ENCODE measurements around the gene MYL3. TPM values are rescaled to one million over a fixed set of nuclear protein-coding genes. Genes with fewer than 3 reads are reported as not detected.

The MYL3 gene
- total RNA-seq, 1 donor from 2014 or later, result 5.4 TPM

GRCh38 chr3:46856576-46857471 is 6.4 kb downstream of the MYL3 start:
- Mint-ChIP-seq H3K27ac (peak overlapping the region; percentile 59), H3K27me3 (peaks cover 4% of the 10 kb centered on the region), H3K9me3 (no peaks in the 10 kb centered on the region), H3K4me1 (ENCODE audit: unreplicated experiment) (peaks cover 31% of the 10 kb centered on the region), H3K36me3 (no peaks in the 10 kb centered on the region), H3K4me3 (no peak overlapping the region)
- DNase-seq (ENCODE audit: extremely low spot score, unreplicated experiment), result no peak
- TF ChIP-seq, protein P1, sequence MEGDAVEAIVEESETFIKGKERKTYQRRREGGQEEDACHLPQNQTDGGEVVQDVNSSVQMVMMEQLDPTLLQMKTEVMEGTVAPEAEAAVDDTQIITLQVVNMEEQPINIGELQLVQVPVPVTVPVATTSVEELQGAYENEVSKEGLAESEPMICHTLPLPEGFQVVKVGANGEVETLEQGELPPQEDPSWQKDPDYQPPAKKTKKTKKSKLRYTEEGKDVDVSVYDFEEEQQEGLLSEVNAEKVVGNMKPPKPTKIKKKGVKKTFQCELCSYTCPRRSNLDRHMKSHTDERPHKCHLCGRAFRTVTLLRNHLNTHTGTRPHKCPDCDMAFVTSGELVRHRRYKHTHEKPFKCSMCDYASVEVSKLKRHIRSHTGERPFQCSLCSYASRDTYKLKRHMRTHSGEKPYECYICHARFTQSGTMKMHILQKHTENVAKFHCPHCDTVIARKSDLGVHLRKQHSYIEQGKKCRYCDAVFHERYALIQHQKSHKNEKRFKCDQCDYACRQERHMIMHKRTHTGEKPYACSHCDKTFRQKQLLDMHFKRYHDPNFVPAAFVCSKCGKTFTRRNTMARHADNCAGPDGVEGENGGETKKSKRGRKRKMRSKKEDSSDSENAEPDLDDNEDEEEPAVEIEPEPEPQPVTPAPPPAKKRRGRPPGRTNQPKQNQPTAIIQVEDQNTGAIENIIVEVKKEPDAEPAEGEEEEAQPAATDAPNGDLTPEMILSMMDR (conservative IDR thresholded peaks at IDR 0.05), result no peak

GRCh38 chr3:46854555-46854991 is 8.7 kb downstream of the MYL3 start:
- peaks cover 4% of the 10 kb centered on the region for H3K27me3 Mint-ChIP-seq

DNA sequence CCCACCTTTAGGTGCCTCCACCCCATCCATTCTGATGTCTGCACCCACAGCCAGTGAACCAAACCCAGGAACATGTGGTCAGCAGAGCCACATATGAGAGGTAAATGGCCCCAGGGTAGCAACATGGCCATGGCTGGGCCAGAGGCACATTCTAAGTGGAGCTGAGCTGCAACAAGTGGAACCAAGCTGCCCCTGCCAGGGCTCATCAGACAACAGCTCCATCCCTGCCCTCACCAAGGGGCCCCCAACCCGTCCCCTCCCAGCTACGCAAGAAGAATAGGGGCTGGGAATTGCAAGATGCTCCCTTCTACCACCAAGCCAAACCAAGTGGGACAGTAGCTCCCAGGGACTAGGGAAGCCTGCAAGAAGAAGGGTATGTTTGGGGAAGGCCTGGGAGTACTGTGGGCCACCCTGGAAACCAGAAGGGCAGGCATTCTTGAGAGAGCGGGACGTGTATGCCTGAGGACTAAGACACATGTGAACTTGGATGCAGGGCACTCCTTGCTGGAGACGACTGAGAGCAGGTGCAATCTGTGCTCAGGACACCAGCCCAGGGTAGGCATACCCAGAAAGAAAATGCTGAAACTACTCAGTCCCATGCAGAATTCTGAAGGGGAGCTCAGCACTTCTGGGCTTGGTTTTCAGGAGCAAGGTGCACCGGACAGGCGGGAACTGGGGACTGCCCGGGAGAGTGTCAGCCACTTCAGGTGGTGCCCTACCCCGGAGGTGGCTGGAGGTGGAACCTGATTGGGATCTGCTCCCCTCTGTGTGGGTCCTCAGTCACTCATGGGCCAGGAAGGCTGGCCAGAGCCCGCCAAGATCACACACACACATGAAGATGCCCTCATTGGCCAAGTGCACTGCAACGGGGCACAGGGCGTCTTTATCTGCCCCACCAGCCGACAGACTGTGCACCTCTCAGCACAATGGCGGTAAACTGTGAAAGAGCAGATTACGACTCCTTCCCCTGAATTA is 9.5 kb downstream of the MYL3 start:
- Mint-ChIP-seq H3K4me1 (ENCODE audit: unreplicated experiment) (peaks cover 30% of the 10 kb centered on the region), H3K36me3 (no peaks in the 10 kb centered on the region), H3K27ac (no peak overlapping the region), H3K9me3 (no peaks in the 10 kb centered on the region), H3K4me3 (no peak overlapping the region), H3K27me3 (peaks cover 4% of the 10 kb centered on the region)
- TF ChIP-seq, protein P1 (conservative IDR thresholded peaks at IDR 0.05), result no peak
- DNase-seq (ENCODE audit: extremely low spot score, unreplicated experiment), result peak; percentile 62

More at GRCh38 chr3:46854555-46854991, 8.7 kb downstream of the MYL3 start:
- no peak overlapping the region for H3K27ac Mint-ChIP-seq
- H3K9me3 Mint-ChIP-seq, result no peaks in the 10 kb centered on the region
- peak; percentile 51 for DNase-seq (ENCODE audit: extremely low spot score, unreplicated experiment)
- H3K4me3 Mint-ChIP-seq, result no peak overlapping the region
- H3K4me1 Mint-ChIP-seq (ENCODE audit: unreplicated experiment), result peaks cover 30% of the 10 kb centered on the region
- H3K36me3 Mint-ChIP-seq, result no peaks in the 10 kb centered on the region
- TF ChIP-seq, protein P1 (conservative IDR thresholded peaks at IDR 0.05), result no peak

- no peaks in the 10 kb centered on the region for H3K9me3 Mint-ChIP-seq
- no peaks in the 10 kb centered on the region for H3K36me3 Mint-ChIP-seq
- H3K4me3 Mint-ChIP-seq, result no peak overlapping the region
- TF ChIP-seq, protein P1 (conservative IDR thresholded peaks at IDR 0.05), result no peak
- H3K4me1 Mint-ChIP-seq (ENCODE audit: unreplicated experiment), result peaks cover 31% of the 10 kb centered on the region
- no peak overlapping the region for H3K27ac Mint-ChIP-seq
- peak; percentile 44 for DNase-seq (ENCODE audit: extremely low spot score, unreplicated experiment)
- peaks cover 2% of the 10 kb centered on the region for H3K27me3 Mint-ChIP-seq
Observed at GRCh38 chr3:46852839-46853355, 10.3 kb downstream of the MYL3 start.

- Mint-ChIP-seq H3K27me3 (no peaks in the 10 kb centered on the region), H3K4me3 (no peak overlapping the region), H3K4me1 (ENCODE audit: unreplicated experiment) (peaks cover 29% of the 10 kb centered on the region), H3K27ac (no peak overlapping the region), H3K36me3 (no peaks in the 10 kb centered on the region), H3K9me3 (no peaks in the 10 kb centered on the region)
- no peak for DNase-seq (ENCODE audit: extremely low spot score, unreplicated experiment)
- TF ChIP-seq, protein P1 (conservative IDR thresholded peaks at IDR 0.05), result no peak
Observed at GRCh38 chr3:46852334-46852720, 10.9 kb downstream of the MYL3 start.

Data from type B pancreatic cell (in vitro differentiated cells).